H1 (cell line): ENCODE data around the gene TNIP1. TPM values are rescaled to one million over a fixed set of nuclear protein-coding genes. Genes with fewer than 3 reads are reported as not detected.

Source experiments
- CTCF ChIA-PET: fragments of 300-600 bp; sonication (Branson Sonifier 250); formaldehyde crosslinking; loops from one replicate; lab custom pipeline; 2021; ENCODE audit not compliant: partially characterized antibody; lab: Charles Lee
- POLR2A ChIA-PET: fragments of 300-600 bp; sonication (Branson Sonifier 250); formaldehyde crosslinking; loops from one replicate; lab custom pipeline; 2021; ENCODE audit warnings: inconsistent platforms; ENCODE audit not compliant: partially characterized antibody; lab: Charles Lee
- DNase-seq, 2 experiments: peaks; one replicate each; pipeline versions ENCODE4 v3.0.0 to v3.0.0-alpha.2; 2010 to 2022; ENCODE audit warnings: low spot score in 2 of 2, low read depth in 1 of 2, mixed read lengths in 1 of 2
- FAIRE-seq: peaks from 2 replicates; lab custom pipeline; 2011; peaks lifted over from hg19 to GRCh38; lab: Jason Lieb, UNC
- H2AFZ ChIP-seq: 2 replicates; pipeline ENCODE4 v1.8.1; 2012; ENCODE audit warnings: low read length, inconsistent platforms
- H2AK5ac ChIP-seq: 2 replicates; pipeline ENCODE4 v1.6.1; 2013; ENCODE audit warnings: low read depth, low read length
- H2BK120ac ChIP-seq: replicated peaks from 2 replicates; pipeline ENCODE3; 2013; ENCODE audit warnings: low read depth, low read length, inconsistent platforms
- H2BK12ac ChIP-seq: 2 replicates; pipeline ENCODE4 v1.6.1; 2013; ENCODE audit warnings: low read depth, low read length
- H2BK15ac ChIP-seq: 2 replicates; pipeline ENCODE4 v1.6.1; 2013; ENCODE audit warnings: low read length
- H2BK20ac ChIP-seq: 2 replicates; pipeline ENCODE4 v1.6.1; 2013; ENCODE audit warnings: low read length
- H2BK5ac ChIP-seq: 2 replicates; pipeline ENCODE4 v1.6.1; 2013; ENCODE audit warnings: low read depth, low read length
- H3K14ac ChIP-seq: 2 replicates; pipeline ENCODE4 v1.6.1; 2013; ENCODE audit warnings: inconsistent platforms; ENCODE audit not compliant: insufficient read length
- H3K18ac ChIP-seq: 2 replicates; pipeline ENCODE4 v1.6.1; 2013; ENCODE audit warnings: low read length; ENCODE audit errors: extremely low read depth
- H3K23ac ChIP-seq: 2 replicates; pipeline ENCODE4 v1.6.1; 2013; ENCODE audit warnings: inconsistent platforms; ENCODE audit not compliant: insufficient read length
- H3K23me2 ChIP-seq: 2 replicates; pipeline ENCODE4 v1.6.1; 2013; ENCODE audit warnings: low read depth, low read length
- H3K27ac ChIP-seq: 2 replicates; pipeline ENCODE4 v1.6.1; 2011; ENCODE audit warnings: low read depth, low read length, inconsistent platforms
- H3K27me3 ChIP-seq, 4 experiments: replicated peaks in 1 of 4; 1 replicate in 1 of 4; 2 replicates in 3 of 4; pipeline versions ENCODE4 v1.6.1 to v1.8.1; 2011 to 2013; ENCODE audit warnings: low read length in 3 of 4, mild to moderate bottlenecking in 3 of 4, inconsistent platforms in 2 of 4, mixed read lengths in 2 of 4, moderate library complexity in 1 of 4; ENCODE audit not compliant: control insufficient read depth in 3 of 4, insufficient read depth in 3 of 4; ENCODE audit errors: extremely low read depth in 1 of 4
- H3K36me3 ChIP-seq, 4 experiments: 2 replicates each; pipeline versions ENCODE4 v1.6.1 to v1.8.1; 2011 to 2013; ENCODE audit warnings: mild to moderate bottlenecking in 4 of 4, low read length in 3 of 4, moderate library complexity in 2 of 4, control low read depth in 1 of 4, inconsistent platforms in 1 of 4; ENCODE audit not compliant: insufficient read depth in 4 of 4, control insufficient read depth in 2 of 4
- H3K4ac ChIP-seq: replicated peaks from 2 replicates; pipeline ENCODE3; 2013; ENCODE audit warnings: low read length, low read depth, mixed read lengths, inconsistent platforms; ENCODE audit not compliant: insufficient read length
- H3K4me1 ChIP-seq, 4 experiments: replicated peaks in 1 of 4; 1 replicate in 1 of 4; 2 replicates in 3 of 4; pipeline versions ENCODE4 v1.6.1 to v1.8.1; 2011 to 2013; ENCODE audit warnings: low read length in 3 of 4, inconsistent platforms in 2 of 4, mixed read lengths in 1 of 4; ENCODE audit not compliant: insufficient read depth in 4 of 4, control insufficient read depth in 3 of 4
- H3K4me2 ChIP-seq, 2 experiments: 2 replicates each; pipeline versions ENCODE4 v1.6.1 to v1.8.1; 2011 to 2013; ENCODE audit warnings: low read depth in 2 of 2, low read length in 2 of 2, control low read depth in 1 of 2, inconsistent platforms in 1 of 2, mild to moderate bottlenecking in 1 of 2; ENCODE audit not compliant: insufficient read depth in 1 of 2
- H3K4me3 ChIP-seq, 4 experiments: fragments of 200-600, 300-600 bp in 1 of 4; sonication (generic), shearing (Covaris generic), sonication (Bioruptor Twin) in 1 of 4; 2 replicates each; pipeline versions ENCODE4 v1.5.1 to v1.8.1; 2011 to 2016; ENCODE audit warnings: low read length in 4 of 4, low read depth in 3 of 4, control low read depth in 2 of 4, inconsistent platforms in 2 of 4, mild to moderate bottlenecking in 2 of 4, mixed read lengths in 1 of 4, moderate library complexity in 1 of 4; ENCODE audit not compliant: insufficient read depth in 2 of 4; ENCODE audit errors: extremely low read depth in 1 of 4
- H3K56ac ChIP-seq: replicated peaks from 2 replicates; pipeline ENCODE3; 2013; ENCODE audit warnings: low read depth, mild to moderate bottlenecking, mixed read lengths, low read length, inconsistent platforms; ENCODE audit not compliant: insufficient read length
- H3K79me1 ChIP-seq: 2 replicates; pipeline ENCODE4 v1.6.1; 2013; ENCODE audit warnings: low read depth, low read length, control low read depth
- H3K79me2 ChIP-seq, 2 experiments: 2 replicates each; pipeline versions ENCODE4 v1.6.1 to v1.8.1; 2012 to 2013; ENCODE audit warnings: low read length in 2 of 2, mild to moderate bottlenecking in 2 of 2, inconsistent platforms in 1 of 2; ENCODE audit not compliant: insufficient read depth in 2 of 2, control insufficient read depth in 1 of 2
- H3K9ac ChIP-seq, 4 experiments: replicated peaks in 1 of 4; 1 replicate in 1 of 4; 2 replicates in 3 of 4; pipeline versions ENCODE4 v1.6.1 to v1.8.1; 2011 to 2013; ENCODE audit warnings: low read depth in 3 of 4, low read length in 3 of 4, control low read depth in 2 of 4, mild to moderate bottlenecking in 2 of 4, moderate library complexity in 2 of 4, inconsistent platforms in 1 of 4; ENCODE audit errors: extremely low read depth in 1 of 4
- H3K9me3 ChIP-seq, 2 experiments: 2 replicates each; pipeline versions ENCODE4 v1.6.1 to v1.8.1; 2012 to 2013; ENCODE audit warnings: mild to moderate bottlenecking in 2 of 2, moderate library complexity in 2 of 2, control low read depth in 1 of 2, inconsistent platforms in 1 of 2, low read depth in 1 of 2, low read length in 1 of 2, mixed read lengths in 1 of 2; ENCODE audit not compliant: insufficient read depth in 2 of 2
- H4K20me1 ChIP-seq, 2 experiments: replicated peaks in 1 of 2; 2 replicates each; pipeline versions ENCODE3 to v1.8.1; 2011 to 2013; ENCODE audit warnings: inconsistent platforms in 2 of 2, low read length in 2 of 2, mild to moderate bottlenecking in 1 of 2; ENCODE audit not compliant: insufficient read depth in 2 of 2, control insufficient read depth in 1 of 2
- H4K5ac ChIP-seq: 2 replicates; pipeline ENCODE4 v1.6.1; 2013; ENCODE audit warnings: low read length, low read depth, mixed read lengths, inconsistent platforms; ENCODE audit not compliant: insufficient read length
- H4K8ac ChIP-seq: 2 replicates; pipeline ENCODE4 v1.8.0; 2013; ENCODE audit warnings: mild to moderate bottlenecking, moderate library complexity, low read length, inconsistent platforms; ENCODE audit not compliant: insufficient read depth; ENCODE audit errors: extremely low read depth
- H4K91ac ChIP-seq: replicated peaks from 2 replicates; pipeline ENCODE3; 2013; ENCODE audit warnings: low read length, mixed read lengths, inconsistent platforms; ENCODE audit not compliant: insufficient read length
- CREB1 ChIP-seq: IDR thresholded peaks from 2 replicates; pipeline ENCODE4 v1.6.1; 2012; ENCODE audit warnings: inconsistent platforms
- TAF7 ChIP-seq: optimal IDR thresholded peaks from 2 replicates; pipeline ENCODE3; 2011; ENCODE audit warnings: low read depth, mild to moderate bottlenecking, inconsistent platforms, low read length, moderate library complexity, borderline replicate concordance
- WGBS, 2 experiments: shearing (Covaris generic) in 1 of 2; methylation state at CpG; one replicate each; pipeline versions ENCODE4 v1.1.6 to v1.1.7; 2013 to 2015; ENCODE audit warnings: low lambda C conversion rate in 2 of 2, mixed read lengths in 2 of 2, inconsistent platforms in 1 of 2, low coverage in 1 of 2, missing lambda C conversion rate in 1 of 2; ENCODE audit not compliant: insufficient replicate concordance in 2 of 2, insufficient coverage in 1 of 2, insufficient read length in 1 of 2; ENCODE audit errors: extremely low coverage in 1 of 2, missing lambda C conversion rate in 1 of 2; 5-methylcytosine and 5-hydroxymethylcytosine counted together
- polyA plus RNA-seq, 7 experiments: library from polyadenylated mRNA; depleted of rRNA in 3 of 7; stranded (reverse) in 5 of 7; unstranded in 2 of 7; fragments of >200 nt in 5 of 7; fragments of 200-250 nt in 2 of 7; gene quantifications; 1 replicate in 5 of 7; 2 replicates in 1 of 7; 4 replicates in 1 of 7; pipeline versions ENCODE4 v1.2.1 to v1.2.3, GENCODE V29; 2011 to 2013; ENCODE audit warnings: missing spikeins in 2 of 7, mixed read lengths in 2 of 7
- total RNA-seq: library from RNA; stranded (reverse); fragmentation: NEBNext Ultra II Directional; extraction: Animal tissue kit (Norgen Biotek cat#: 25700); gene quantifications from 2 replicates; pipeline ENCODE4 v1.2.1, GENCODE V29; 2021

Gene TNIP1
- total and polyA plus RNA-seq, 2 of the 8 experiments (the other 6 are each of a cell fraction or from before 2014, with no cell fraction given) = 14.2 to 31.9 TPM

GRCh38 chr5:151051931-151052608 lies 28.8 kb downstream of the TNIP1 start:
- no peak overlapping the region for H3K27ac ChIP-seq
- H3K23ac ChIP-seq = no peak overlapping the region
- no peaks in the 10 kb centered on the region for H3K4me1 ChIP-seq
- no peak overlapping the region for H2BK12ac ChIP-seq
- no peak overlapping the region for H4K5ac ChIP-seq
- H3K9me3 ChIP-seq = peaks cover 0 to 2% of the 10 kb centered on the region in 2 experiments; a peak in 1 of 4 replicates
- H3K56ac ChIP-seq = no peak overlapping the region
- no peak overlapping the region for H3K4me2 ChIP-seq
- H2AK5ac ChIP-seq = no peak overlapping the region
- H4K20me1 ChIP-seq = peaks cover 3 to 7% of the 10 kb centered on the region in 2 experiments
- DNase-seq = no peak
- no peak for FAIRE-seq
- no peaks in the 10 kb centered on the region for H3K27me3 ChIP-seq
- no peak overlapping the region for H3K4me3 ChIP-seq
- H2BK120ac ChIP-seq = no peak overlapping the region
- H3K9ac ChIP-seq = no peak overlapping the region
- H2BK20ac ChIP-seq = no peak overlapping the region
- H3K79me1 ChIP-seq = no peaks in the 10 kb centered on the region
- no peak overlapping the region for H4K91ac ChIP-seq
- no peak for TF ChIP-seq TAF7
- no peak for TF ChIP-seq CREB1
- ChIA-PET CTCF (interaction anchor here (0.5 to 14.2 kb wide), 37 partner anchors 14 to 1000 kb away, joined by 3 to 777 read pairs (median 6); partner anchors contain the start of genes CCDC69, GPX3 and TNIP1), POLR2A (interaction anchor here (1.4 to 2.3 kb wide), 2 partner anchors 38 to 64 kb away, joined by 3 to 11 read pairs; no protein-coding TSS in a partner anchor)
- no peak overlapping the region for H3K14ac ChIP-seq
- no peaks in the 10 kb centered on the region for H3K23me2 ChIP-seq
- no peak overlapping the region for H2BK15ac ChIP-seq
- no peak overlapping the region for H3K18ac ChIP-seq
- no peak overlapping the region for H3K4ac ChIP-seq
- H2BK5ac ChIP-seq = no peak overlapping the region
- H3K79me2 ChIP-seq = no peaks in the 10 kb centered on the region
- no peak overlapping the region for H2AFZ ChIP-seq
- peaks cover 0 to 3% (median under 1%) of the 10 kb centered on the region in 4 experiments; a peak in 2 of 8 replicates for H3K36me3 ChIP-seq
- WGBS, 2 experiments = 87% methylated on average over 9 of the region's 10 CpGs; no CpG with 5 or more reads in 1 of the 2 experiments
- H4K8ac ChIP-seq = no peak overlapping the region
